ENCODE measurements around the gene USP34.
"Not testable (repeated sequence)": the region's sequence is repeated elsewhere in the genome, so short reads cannot be mapped to it uniquely, and the experiment has no call there.

Gene USP34

DNA sequence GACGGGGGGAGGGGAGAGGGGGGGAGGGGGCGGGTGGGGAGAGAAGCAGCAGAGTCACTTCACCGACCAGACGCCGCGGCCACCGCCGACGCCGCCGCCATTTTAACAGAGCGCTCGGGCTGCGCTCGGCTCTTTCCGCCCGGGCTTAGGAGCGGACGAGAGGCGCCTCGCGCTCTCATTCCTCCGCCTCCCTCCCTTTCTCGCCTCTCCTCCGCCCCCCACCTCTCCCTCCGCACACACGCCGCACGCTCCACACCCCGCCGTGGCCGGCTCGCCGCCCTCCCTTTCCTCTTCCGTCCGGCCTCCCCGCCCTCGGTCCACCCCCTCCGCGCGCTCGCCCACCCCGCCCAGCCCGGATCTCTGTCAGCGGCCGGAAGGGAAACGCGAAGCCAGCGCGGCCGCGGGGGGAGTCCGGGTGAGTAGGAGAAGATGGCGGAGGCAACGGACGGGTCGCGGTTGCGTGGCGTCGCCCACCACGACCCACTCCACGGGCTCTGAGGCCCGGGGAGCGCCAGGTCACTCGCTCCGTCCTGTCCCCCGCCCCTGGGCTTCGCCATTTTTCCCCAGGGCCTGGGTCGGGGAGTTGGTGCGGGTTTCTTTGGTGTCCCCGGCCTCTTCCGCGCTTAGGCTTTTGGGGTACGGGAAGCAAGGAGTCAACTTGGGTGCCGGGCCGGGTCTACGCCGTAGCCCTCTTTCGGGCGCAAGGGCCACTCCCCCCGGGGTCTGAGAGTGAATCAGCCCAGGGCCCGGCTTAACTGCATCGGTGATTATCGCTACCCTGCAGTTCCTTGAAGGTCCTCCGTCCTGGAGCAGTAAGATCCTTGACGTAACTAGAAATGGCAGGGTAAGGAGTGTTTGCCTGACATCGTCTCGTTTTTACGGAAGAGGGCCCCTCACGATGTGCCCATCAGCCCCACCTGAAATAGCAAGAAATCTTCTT lies at the start of gene USP34:
TSS of gene USP34 (minus strand) at position 123 of the 940 bp plus-strand sequence. CDS start 395 bp downstream, outside the sequence.
- DNase-seq = peak; percentile 82 to 93

GRCh38 chr2:61520261-61520660 lies 49.4 kb upstream of the USP34 start:
- no peak for DNase-seq

DNA sequence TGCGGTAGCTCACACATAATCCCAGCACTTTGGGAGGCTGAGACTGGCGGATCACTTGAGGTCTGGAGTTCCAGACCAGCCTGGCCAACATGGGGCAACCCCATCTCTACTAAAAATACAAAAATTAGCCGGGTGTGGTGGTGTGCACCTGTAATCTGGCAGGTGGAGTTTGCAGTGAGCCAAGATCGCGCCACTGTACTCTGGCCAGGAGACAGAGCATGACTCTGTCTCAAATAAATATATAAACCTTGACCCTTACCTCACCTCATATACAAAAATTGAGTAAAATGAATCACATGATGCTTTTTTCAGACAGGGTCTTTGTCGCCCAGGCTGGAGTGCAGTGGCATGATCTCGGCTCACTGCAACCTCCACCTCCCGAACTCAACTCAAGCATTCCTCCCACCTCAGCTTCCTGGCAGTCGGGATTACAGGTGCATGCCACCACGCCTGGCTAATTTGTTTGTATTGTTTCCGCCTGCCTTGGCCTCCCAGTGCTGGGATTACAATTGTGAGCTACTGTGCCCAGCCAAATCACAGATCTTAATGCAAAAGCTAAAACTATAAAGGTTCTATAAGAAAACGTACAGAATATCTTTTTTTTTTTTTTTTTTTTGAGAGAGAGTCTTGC lies 42.0 kb upstream of the USP34 start:
- DNase-seq = no peak

- no peak for DNase-seq
These were observed 40.1 kb upstream of the USP34 start for GRCh38 chr2:61510674-61511671.

DNA sequence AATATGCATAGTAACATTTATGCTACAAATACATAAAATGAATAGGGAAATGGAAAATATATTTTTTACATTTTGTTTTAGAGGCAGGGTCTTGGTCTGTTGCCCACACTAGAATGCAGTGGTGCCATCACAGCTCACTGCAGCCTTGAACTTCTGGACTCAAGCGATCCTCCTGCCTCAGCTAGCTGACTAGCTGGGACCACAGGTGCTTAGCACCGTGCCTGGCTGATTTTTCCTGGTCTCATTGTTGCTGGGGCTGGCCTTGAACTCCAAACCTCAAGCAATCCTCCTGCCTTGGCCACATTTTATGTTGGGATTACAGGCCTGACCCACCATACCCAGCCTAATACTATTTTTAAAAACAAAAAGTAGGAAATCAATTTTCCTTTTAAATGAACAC lies 34.1 kb upstream of the USP34 start:
- no peak for DNase-seq

GRCh38 chr2:61499060-61499459 lies 28.2 kb upstream of the USP34 start:
- no peak for DNase-seq

DNA sequence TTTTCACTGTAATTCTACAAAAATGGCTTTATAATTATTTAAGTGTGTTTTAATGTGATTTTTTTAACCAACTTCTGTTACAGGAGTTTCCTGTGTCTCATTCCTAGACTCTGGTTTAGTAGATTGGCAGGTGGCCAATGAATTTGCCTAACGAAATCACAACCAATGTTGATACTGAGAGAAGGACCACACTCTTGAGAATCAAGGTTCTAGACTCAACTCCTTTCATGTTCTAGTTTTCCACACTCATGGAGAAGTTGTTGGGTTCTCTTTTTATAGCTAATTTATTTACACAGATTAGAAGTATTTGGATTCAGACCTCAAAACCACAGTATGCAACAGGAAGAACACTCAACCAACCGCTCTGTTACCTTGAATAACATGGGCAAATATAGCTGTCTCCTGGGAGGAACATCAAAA lies 22.6 kb upstream of the USP34 start:
- DNase-seq = no peak

DNA sequence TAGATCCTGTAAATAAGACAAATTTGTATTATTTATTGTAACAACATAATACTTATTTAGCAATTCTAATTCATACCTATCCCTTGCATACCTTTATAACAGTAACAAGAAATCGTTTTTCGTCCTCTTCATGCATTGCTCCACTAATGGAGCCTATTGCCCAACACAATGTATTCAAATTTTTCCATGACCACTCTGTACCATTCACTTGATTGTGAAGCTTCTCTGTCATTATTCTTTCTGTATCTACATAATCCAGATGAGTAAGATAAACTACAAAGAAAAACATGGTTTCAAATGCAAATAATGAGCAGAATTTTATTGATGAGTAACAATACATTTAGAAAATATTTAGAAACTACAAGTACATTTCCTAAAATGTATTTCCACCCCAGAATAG lies 21.6 kb upstream of the USP34 start:
- DNase-seq = no peak

DNA sequence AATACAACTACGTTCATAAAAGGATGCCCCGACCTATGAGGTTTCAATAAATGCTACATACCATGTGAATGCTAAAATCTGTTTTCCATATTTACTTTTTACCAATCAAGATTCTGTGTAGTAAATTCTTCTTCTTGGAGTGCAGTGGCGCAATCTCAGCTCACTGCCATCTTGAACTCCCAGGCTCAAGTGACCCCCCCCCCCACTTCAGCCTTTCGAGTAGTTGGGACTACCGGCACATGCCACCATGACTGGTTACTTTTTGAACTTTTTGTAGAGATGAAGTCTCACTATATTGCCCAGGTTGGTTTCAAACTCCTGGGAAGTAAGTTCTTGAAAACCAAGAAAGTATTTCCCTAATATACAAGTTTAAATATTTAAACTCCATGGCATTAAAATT lies 14.4 kb upstream of the USP34 start:
- DNase-seq = no peak

DNA sequence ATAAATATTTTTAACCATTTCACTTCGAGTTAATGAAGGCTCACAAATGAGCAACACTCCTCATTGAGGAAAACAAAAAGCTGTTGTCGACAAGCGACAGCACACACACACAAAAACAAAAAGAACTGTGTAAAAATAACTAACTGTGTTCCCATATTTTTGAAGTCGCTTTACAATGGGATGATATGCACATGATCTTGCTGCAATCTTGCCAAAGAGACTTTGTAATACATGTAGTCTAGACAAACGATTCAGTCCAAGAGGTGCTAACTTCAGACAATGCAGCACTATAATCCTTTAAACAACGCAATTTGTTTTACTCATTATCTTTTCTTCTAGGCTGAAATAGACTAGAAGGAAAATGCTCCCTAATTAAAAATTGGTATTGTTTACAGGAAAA lies 7.2 kb upstream of the USP34 start:
- DNase-seq = no peak

- not testable (repeated sequence) for DNase-seq
These were observed 6.2 kb upstream of the USP34 start for GRCh38 chr2:61476929-61477589.

DNA sequence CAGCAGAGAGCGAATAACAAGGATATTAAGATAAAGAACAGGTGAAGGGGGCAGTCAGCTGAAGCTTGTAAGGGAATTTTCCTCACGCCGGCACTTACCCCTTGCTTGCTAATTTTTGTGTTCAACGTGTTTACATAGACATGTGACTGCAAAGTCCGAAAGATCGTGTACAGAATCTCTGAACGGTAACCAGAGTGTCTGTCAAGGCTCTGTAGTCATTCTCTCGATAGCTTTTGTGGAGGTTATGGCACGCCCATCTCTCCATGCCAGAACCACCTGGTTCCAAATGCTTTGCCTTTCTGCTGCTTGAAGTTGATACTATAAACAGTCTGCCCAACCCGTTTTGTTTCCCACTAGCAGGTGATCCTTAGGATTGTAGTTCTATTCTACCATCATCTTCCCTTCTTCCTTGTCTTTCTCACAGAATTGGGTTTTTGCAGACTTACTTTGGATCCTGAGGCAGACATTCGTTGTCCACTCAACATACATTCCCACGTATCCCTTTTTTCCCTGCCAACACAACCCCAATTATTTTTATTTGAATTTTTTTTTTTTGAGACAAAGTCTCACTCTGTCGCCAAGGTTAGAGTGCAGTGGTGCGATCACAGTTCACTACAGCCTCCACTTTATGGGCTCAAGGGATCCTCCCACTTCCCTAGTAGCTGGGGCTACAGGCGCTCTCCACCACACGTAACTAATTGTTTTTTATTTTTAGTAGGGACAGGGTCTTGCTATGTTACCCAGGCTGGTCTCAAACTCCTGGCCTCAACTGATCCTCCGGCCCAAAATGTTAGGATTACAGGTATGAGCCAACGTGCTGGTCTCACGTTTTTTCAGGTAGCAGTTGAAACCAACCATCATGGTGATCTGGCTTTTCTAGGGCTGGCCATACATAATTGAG lies 1.3 kb upstream of the USP34 start:
- peak; percentile 21 to 65 for DNase-seq

DNA sequence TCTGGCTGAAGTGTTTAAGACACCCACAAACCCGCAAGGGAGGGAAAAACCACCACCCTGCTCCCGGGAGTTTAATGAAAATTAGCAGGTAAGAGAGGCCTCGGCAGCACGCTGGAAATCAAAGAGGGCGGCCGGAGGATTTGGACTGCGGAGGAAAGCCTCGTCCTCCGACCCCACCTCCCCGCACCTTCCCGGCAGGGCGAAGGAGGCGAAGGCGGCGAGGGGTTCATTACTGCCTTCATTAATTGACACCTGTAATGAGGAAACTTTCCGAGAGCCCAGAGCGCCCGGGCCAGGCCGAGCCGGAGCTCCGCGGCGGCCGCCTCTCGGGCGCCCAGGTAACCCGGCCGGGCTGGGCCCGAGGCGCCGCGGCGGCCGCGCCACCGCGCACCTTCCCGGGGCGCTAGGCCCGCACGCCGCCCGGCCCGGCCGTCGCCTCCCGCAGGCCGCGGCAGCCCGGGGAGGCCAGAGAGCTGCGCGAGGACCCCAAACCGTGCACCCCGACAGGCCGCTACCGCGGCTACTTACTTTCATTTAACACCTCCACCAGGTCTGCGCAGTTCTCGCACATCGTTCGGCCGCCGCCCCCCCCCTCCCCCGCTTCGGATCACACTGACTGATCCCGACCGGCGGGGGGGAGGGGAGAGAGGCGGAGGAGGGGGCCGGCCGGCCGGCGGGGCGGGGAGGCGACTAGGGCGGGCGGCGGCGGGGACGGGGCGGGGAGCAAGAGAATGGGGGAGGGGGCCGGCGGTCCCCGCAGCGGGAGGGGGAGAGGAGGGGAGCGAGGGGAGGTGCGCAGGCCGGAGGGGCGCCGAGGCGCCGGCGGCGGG lies 550 bp downstream of the USP34 start:
- peak; percentile 45 to 87 for DNase-seq

DNA sequence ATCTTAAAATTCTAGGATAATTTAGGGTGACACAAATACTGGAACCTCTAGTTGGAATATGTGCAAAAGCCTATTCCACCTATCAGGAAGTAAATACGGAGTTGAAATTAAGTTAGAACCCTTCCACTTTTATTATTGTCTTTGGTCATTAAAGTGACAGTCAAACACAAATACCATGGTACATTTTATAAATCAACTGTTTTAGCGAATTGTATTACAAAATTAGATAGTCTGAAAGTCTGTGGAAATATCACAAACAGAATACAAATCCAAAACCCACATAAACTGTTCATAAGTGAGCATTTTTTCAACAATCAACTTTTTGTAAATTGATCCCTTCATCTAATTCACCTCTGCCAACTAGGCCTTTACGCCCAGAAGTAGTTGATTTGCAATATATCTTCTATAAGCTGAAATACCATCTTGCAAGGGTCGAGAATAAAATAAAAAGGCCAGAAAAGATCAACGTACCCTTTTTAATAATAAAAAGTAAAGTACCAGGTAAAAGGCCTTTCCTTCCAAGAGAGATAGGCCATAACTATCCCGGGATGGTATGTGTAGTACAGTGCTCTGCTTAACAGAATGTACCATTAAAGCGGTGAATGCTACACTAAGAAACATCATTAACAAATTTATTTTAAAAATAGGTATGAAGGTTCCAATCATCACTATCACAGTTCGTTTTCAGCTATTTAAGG lies 1.3 kb downstream of the USP34 start:
- no peak for DNase-seq

DNA sequence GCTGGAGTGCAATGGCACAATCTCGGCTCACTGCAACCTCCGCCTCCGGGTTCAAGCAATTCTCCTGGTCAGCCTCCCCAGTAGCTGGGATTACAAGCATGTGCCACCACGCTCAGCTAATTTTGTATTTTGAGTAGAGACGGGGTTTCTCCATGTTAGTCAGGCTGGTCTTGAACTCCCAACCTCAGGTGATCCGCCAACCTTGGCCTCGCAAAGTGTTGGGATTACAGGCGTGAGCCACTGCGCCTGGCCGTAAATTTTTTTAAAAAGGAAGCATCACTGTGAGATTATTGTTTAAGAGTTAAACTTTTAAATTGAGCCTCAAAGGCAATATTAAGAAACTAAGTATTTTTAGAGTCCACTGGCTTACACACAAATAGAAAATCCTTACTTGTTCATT lies 2.7 kb downstream of the USP34 start:
- not testable (repeated sequence) for DNase-seq

DNA sequence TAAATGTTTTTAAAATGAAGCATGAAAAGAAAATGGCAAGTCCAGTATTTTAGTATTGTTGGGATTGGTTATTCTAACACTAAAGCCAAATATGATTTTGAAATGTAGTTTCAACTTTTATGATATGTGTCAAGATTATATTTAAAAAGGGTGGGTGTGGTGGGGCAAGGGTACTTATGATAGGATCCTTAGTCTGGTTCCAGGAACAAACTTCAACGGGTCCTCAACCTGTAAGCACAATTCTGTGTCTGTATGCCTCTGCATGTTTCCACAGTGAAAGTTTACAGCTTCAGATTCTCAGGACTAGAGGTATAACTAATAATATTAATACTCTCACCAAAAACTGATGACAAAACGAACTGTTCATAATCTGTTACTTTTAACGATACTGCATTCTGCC lies 5.8 kb downstream of the USP34 start:
- no peak for DNase-seq

DNA sequence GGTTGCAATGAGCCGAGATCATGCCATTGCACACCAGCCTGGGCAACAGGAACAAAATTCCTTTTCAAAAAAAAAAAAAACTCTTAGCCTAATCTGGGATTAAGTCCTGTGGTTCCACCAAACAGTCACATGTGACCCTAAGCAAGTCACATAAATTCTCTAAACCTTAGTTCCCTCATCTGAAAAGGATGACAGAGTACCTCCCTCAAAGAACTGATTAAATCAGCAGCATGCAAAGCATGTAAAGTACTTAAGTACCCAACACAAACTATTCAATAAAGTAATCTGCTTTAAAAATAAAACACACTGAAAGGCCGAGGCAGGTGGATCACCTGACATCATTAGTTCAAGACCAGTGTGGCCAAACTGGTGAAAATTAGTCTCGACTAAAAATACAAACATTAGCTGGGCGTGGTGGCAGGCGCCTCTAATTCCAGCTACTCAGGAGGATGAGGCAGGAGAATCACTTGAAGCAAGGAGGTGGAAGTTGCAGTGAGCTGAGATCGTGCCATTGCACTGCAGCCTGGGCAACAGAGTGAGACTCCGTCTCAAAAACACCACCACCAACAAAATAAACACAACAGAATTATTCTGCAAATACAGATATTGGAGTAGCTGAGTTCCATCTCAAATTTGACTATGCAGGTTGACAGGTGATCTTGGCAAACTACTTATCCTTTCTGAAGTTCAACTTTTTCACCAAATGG lies 7.0 kb downstream of the USP34 start:
- no peak for DNase-seq

DNA sequence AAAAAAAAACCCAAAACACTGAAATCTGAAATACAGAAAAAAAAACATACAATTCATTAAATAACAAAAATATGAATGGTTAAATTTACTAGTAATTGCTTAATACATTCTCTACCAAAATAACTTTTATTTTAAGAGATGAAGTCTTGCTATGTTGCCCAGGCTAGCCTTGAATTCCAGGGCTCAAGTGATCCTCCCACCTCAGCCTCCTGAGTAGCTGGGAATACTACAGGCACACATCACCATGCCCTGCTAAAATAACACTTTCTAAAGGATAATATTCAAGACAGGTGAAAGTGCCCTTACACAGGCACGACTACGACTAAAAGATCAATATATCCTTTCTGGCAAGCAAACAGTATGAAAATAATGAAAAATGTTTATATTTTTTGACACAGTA lies 9.5 kb downstream of the USP34 start:
- no peak for DNase-seq

DNA sequence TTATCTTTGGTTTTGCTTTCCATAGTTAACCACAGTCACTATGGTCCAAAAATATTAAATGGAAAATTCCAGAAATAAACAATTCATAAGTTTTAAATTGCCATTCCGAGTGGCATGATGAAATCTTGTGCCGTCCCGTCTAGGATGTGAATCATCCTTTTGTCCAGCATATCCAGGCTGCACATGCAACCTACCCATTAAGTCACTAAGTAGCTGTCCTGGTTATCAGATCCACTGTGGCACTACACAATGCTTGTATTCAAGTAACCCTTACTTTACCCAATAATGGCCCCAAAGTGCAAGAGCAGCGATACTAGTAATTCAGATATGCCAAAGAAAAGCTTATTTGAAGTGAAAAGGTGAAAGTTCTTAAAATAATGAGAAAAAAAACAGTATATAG lies 10.7 kb downstream of the USP34 start:
- no peak for DNase-seq
